SK-N-MC (cell line): ENCODE data around the gene RTP3.

ENCODE experiments used
- DNase-seq: peaks from one replicate; pipeline ENCODE4 v3.0.0-alpha.2; 2011; ENCODE audit warnings: low read depth, low spot score
- H3K27ac ChIP-seq: fragments of 200-600 bp; sonication (generic); 2 replicates; pipeline ENCODE4 v1.5.1; 2016; ENCODE audit warnings: mixed run types
- H3K36me3 ChIP-seq: fragments of 200-600 bp; sonication (generic); 2 replicates; pipeline ENCODE4 v1.6.1; 2017; ENCODE audit warnings: antibody characterized with exemption, low read length, mixed read lengths; ENCODE audit not compliant: insufficient read depth
- H3K4me3 ChIP-seq: fragments of 200-600 bp; sonication (generic); 2 replicates; pipeline ENCODE4 v1.5.1; 2016
- H3K9ac ChIP-seq: fragments of 200-600 bp; sonication (generic); 2 replicates; pipeline ENCODE4 v1.8.0; 2017; ENCODE audit warnings: mixed run types, mixed read lengths; ENCODE audit not compliant: insufficient read length
- H3K9me3 ChIP-seq: fragments of 200-600 bp; sonication (generic); 2 replicates; pipeline ENCODE4 v1.6.1; 2017; ENCODE audit warnings: low read depth, mild to moderate bottlenecking, antibody characterized with exemption, low read length, moderate library complexity, mixed read lengths
- EZH2 ChIP-seq: fragments of 200-600 bp; sonication (generic); IDR thresholded peaks from one replicate; pipeline ENCODE4 v1.6.1; 2017; ENCODE audit warnings: antibody characterized with exemption
- FOXP2 ChIP-seq: optimal IDR thresholded peaks from 2 replicates; pipeline ENCODE3; 2011; ENCODE audit warnings: mild to moderate bottlenecking, moderate library complexity; ENCODE audit not compliant: insufficient read depth; ENCODE audit errors: extremely low read length, control extremely low read depth
- POLR2AphosphoS5 ChIP-seq: IDR thresholded peaks from 2 replicates; pipeline ENCODE4 v1.6.1; 2012; ENCODE audit warnings: mild to moderate bottlenecking, low read depth, low read length, borderline replicate concordance

RTP3 gene

GRCh38 chr3:46484911-46485778, 12.6 kb upstream of the RTP3 start:
- no peak overlapping the region for H3K4me3 ChIP-seq
- DNase-seq = no peak
- H3K9ac ChIP-seq = no peak overlapping the region
- H3K27ac ChIP-seq = no peak overlapping the region
- no peaks in the 10 kb centered on the region for H3K9me3 ChIP-seq
- TF ChIP-seq EZH2 (no peak), FOXP2 (no peak), POLR2AphosphoS5 (no peak)
- H3K36me3 ChIP-seq = no peaks in the 10 kb centered on the region

GRCh38 chr3:46485779-46486175, 12.0 kb upstream of the RTP3 start:
- no peak for DNase-seq
- Histone ChIP-seq H3K27ac (no peak overlapping the region), H3K9ac (no peak overlapping the region), H3K9me3 (no peaks in the 10 kb centered on the region), H3K36me3 (no peaks in the 10 kb centered on the region), H3K4me3 (no peak overlapping the region)
- no peak for TF ChIP-seq FOXP2

- no peak overlapping the region for H3K9ac ChIP-seq
- H3K36me3 ChIP-seq = no peaks in the 10 kb centered on the region
- H3K9me3 ChIP-seq = no peaks in the 10 kb centered on the region
- TF ChIP-seq EZH2 (no peak), POLR2AphosphoS5 (no peak), FOXP2 (no peak)
- H3K27ac ChIP-seq = no peak overlapping the region
- DNase-seq = peak; percentile 37
- H3K4me3 ChIP-seq = peak overlapping the region; percentile 33; the same call in 1 of the 2 replicates
Observed at GRCh38 chr3:46488735-46489361, 8.9 kb upstream of the RTP3 start.

GRCh38 chr3:46489381-46489780, 8.4 kb upstream of the RTP3 start:
- no peak for DNase-seq
- Histone ChIP-seq H3K27ac (no peak overlapping the region), H3K9ac (no peak overlapping the region), H3K9me3 (no peaks in the 10 kb centered on the region), H3K36me3 (no peaks in the 10 kb centered on the region), H3K4me3 (no peak overlapping the region)
- TF ChIP-seq POLR2AphosphoS5 = no peak
- TF ChIP-seq FOXP2 = no peak
- no peak for TF ChIP-seq EZH2

- Histone ChIP-seq H3K27ac (no peak overlapping the region), H3K36me3 (no peaks in the 10 kb centered on the region), H3K9me3 (no peaks in the 10 kb centered on the region), H3K4me3 (no peak overlapping the region), H3K9ac (no peak overlapping the region)
- no peak for DNase-seq
- no peak for TF ChIP-seq POLR2AphosphoS5
- no peak for TF ChIP-seq EZH2
- TF ChIP-seq FOXP2 = no peak
Observed at GRCh38 chr3:46489875-46490274, 7.9 kb upstream of the RTP3 start.

- no peak overlapping the region for H3K9ac ChIP-seq
- no peaks in the 10 kb centered on the region for H3K36me3 ChIP-seq
- no peak overlapping the region for H3K27ac ChIP-seq
- TF ChIP-seq FOXP2 (no peak), POLR2AphosphoS5 (no peak), EZH2 (no peak)
- H3K4me3 ChIP-seq = no peak overlapping the region
- H3K9me3 ChIP-seq = no peaks in the 10 kb centered on the region
- no peak for DNase-seq
Observed at GRCh38 chr3:46490338-46491084, 7.3 kb upstream of the RTP3 start.

GRCh38 chr3:46491089-46492070, 6.4 kb upstream of the RTP3 start:
- H3K36me3 ChIP-seq = no peaks in the 10 kb centered on the region
- H3K4me3 ChIP-seq = no peak overlapping the region
- H3K9ac ChIP-seq = no peak overlapping the region
- no peak for TF ChIP-seq POLR2AphosphoS5
- no peak for TF ChIP-seq FOXP2
- TF ChIP-seq EZH2 = no peak
- H3K27ac ChIP-seq = no peak overlapping the region
- H3K9me3 ChIP-seq = no peaks in the 10 kb centered on the region
- DNase-seq = no peak
